GM19328 (cell line): ENCODE measurements around the gene CPVL.
"Not testable (repeated sequence)": the region's sequence is repeated elsewhere in the genome, so short reads cannot be mapped to it uniquely, and the experiment has no call there.

Source experiments
- ATAC-seq: cut with Tn5 transposase; IDR thresholded peaks from one replicate; pipeline ENCODE4 v1.9.1; 2021; ENCODE audit warnings: mild to moderate bottlenecking, moderate library complexity; ENCODE audit not compliant: unreplicated experiment

CPVL gene

DNA sequence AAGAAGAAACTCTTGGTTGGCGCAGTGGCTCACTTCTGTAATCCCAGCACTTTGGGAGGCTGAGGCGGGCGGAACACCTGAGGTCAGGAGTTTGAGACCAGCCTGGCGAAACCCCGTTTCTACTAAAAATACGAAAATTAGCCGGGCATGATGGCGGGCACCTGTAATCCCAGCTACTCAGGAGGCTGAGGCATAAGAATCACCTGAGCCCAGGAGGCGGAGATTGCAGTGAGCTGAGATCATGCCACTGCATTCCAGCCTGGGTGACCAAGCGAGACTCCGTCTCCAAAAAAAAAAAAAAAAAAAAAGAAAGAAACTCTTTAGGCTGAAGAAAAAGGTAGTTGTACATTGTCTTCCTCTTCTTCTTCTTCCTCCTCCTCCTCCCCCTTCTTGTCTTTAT lies 53.2 kb downstream of the CPVL start:
- ATAC-seq: not testable (repeated sequence)

GRCh38 chr7:29091715-29092114 lies 54.6 kb downstream of the CPVL start:
- no peak for ATAC-seq

DNA sequence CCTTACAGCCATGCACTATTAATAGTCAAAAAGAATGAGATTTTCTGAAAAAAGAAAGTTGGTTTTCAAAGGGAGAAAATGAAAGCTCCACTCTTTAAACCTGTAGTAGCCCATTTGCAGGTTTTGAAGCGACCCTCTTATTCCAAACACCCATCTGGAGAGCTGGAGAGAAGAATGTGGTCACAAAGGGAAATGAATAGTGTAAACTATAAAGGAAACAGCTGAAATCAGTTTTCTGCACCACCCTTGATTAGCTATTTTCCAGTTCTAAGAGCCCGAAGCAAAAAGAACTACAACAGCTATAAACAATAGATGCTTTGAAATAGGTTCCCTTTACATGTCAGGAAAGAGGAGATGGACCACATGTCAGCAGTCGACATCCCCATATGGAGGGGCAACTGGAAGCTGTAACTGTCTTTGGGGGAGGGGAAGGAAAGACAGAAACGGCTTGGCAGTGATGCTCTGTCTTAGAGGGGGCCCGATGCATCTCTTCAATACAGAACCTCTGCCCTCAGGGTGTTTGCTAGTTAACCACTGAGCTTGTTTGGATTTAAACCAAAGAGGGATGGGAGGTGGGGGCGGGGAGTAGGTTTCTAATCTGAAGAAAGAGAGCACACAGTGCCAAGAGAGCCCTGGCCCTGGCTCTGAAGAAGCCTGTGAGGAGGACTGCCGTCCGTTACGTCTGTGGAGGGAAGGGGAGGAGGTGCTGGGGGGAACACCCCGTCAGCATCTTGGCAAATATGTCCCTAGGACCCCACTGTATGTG lies 55.3 kb downstream of the CPVL start:
- ATAC-seq: no peak

DNA sequence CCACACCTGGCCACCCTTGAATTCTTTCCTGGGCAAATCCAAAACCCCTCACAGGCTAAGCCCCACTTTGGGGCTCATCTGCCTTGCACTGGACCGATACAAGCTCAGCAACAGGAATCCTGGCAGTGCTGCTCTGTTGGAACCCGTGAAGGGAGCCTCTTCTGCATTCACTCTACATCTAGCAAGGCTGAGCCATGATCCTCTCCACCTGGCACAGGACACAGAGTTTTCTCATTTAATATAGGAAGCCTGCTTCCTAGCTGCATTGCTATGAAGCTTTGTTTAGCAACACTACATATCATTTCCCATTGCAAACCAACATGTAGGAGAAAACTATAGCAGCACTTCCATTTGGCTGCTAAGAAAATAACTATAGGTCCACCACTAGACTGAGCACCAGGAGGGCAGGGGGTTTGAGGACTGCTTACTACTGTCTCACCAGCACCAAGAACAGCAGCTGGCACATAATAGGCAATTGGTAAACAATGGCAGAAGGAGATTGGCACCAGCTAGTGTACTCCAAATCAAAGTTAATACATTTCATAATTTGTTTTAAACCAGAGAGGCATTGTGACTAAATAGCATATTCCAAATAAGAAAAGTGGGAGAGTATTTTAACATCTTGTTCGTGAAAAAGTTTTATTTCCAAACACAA lies 56.1 kb downstream of the CPVL start:
- no peak for ATAC-seq

- no peak for ATAC-seq
Measured at GRCh38 chr7:29087840-29088170, 58.5 kb downstream of the CPVL start.

GRCh38 chr7:29086545-29086944 lies 59.8 kb downstream of the CPVL start:
- ATAC-seq: no peak

GRCh38 chr7:29084832-29085231 lies 61.5 kb downstream of the CPVL start:
- ATAC-seq: no peak

- no peak for ATAC-seq
Measured at GRCh38 chr7:29080803-29081202, 65.5 kb downstream of the CPVL start.

- ATAC-seq: no peak
Measured at GRCh38 chr7:29078311-29079260, 67.8 kb downstream of the CPVL start.

DNA sequence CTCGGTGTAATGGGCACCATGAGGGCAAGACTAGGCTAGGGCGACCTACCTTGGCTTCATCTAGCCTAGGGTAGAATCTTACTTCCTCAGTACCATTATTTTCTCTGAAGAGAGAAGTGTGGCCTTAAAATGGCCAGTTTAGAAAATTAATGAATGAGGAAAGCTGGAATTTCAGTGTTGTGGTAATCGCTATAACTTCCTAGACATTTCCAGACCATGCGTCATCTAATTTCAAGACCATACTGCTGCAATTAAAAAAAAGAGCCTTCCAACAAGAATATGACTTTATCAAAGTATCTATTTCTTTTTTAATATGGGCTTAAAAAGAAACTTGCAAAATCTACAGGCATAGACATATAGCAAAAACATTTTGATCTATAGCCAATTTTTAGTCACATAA lies 68.5 kb downstream of the CPVL start:
- no peak for ATAC-seq

DNA sequence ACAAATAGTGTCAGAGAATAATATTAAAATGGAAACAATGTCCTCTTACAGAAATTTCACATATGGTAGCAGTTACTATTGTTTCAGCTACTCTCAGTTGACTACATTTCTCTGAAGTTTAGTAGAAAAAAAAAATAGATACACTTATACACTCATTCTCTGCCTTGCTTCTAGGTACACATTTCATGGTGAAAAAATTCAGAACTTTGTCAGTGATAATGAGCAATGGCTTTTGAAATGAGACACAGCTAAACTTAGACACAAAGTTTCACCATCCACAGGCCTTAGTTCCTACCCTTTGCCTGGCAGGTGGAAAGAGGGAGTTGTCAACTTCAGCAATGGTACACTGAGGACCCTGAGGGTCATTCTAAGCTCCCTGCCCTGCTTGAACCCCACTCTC lies 69.2 kb downstream of the CPVL start:
- no peak for ATAC-seq

DNA sequence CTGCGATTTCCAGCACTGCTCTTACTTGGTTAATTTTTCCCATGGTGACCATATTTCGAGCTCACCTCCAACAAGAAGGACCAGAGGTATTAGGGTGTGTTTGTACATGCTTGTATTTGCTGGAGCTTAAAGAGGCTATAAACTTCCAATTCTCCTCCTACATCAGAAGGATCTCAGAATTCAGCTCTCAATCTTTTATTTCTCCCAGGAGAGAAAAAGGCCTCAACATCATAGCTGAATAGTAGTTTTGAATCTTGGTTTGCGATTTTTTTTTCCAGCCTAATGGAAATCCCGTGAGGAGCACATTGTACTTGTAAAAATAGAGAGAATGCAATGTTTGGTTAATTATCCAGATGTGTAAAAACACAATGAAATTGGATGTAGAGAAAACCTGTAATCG lies 69.7 kb downstream of the CPVL start:
- no peak for ATAC-seq

GRCh38 chr7:29075606-29076005 lies 70.7 kb downstream of the CPVL start:
- no peak for ATAC-seq

DNA sequence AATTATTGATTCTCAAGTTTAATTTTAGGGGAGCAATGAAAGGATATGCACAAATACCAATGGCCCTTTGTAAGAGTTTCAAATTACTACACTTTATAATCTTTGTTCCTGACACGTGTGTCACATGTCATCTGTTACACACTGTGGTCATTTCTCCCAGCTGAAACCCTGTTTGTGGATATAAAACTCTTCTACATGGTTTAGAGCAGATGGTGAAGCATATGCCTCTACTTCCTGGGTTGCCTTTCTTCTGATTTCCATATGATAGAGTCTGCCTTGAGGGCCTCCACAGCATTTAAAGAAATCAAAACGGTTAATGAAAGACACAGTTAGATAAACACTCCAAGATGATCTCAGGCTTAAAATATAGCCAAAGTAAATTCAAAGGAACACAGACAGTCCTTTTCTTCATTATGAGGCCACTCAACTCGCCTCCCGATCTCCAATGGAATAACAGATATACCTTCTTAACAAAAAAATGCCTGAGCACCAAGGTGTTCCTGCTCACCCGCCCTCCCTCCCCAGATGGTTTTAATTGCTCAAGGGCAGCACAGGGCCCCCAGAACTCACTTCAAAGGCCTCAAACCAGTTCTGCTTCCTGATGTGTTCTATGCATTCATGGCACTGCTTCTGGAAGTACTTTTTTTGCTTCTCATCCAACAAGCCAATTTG lies 75.0 kb downstream of the CPVL start:
- no peak for ATAC-seq

DNA sequence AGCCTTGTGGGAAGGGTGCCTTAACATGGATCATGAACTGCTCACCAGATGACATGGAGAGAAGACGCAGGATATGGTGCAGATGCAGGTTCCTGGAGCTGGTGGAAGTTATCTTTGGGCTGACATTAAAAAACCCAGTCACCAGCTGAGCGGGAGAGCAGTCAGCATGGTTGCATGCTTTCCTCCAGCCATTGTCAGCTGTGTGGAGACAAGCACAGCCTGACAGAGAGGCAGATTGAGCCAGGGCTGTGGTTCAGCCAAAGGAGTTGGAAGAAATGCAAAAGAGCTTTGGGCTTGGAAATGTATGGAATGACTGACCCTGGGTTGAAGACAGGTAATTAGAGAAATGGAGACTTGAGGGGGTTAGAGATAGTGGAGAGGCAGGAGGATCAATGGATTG lies 79.7 kb downstream of the CPVL start:
- ATAC-seq: no peak

- ATAC-seq: no peak
Measured at GRCh38 chr7:29065181-29065857, 81.0 kb downstream of the CPVL start.

- ATAC-seq: no peak
Measured at GRCh38 chr7:29063872-29064271, 82.5 kb downstream of the CPVL start.

GRCh38 chr7:29063236-29063635 lies 83.1 kb downstream of the CPVL start:
- no peak for ATAC-seq

GRCh38 chr7:29053105-29053872 lies 93.0 kb downstream of the CPVL start:
- no peak for ATAC-seq

GRCh38 chr7:29046978-29047377 lies 99.4 kb downstream of the CPVL start:
- no peak for ATAC-seq
